NT2/D1 (cell line): Measurements from ENCODE around the gene SCML1.

Experiments used
- DNase-seq: peaks from one replicate; pipeline ENCODE4 v3.0.0-alpha.2; 2011; ENCODE audit warnings: low read depth, low spot score
- H3K27me3 ChIP-seq: 2 replicates; pipeline ENCODE4 v1.6.0; 2011; ENCODE audit warnings: mild to moderate bottlenecking; ENCODE audit not compliant: insufficient read length, insufficient read depth
- H3K36me3 ChIP-seq: 2 replicates; pipeline ENCODE4 v1.6.1; 2011; ENCODE audit warnings: mild to moderate bottlenecking, low read length, mixed read lengths; ENCODE audit not compliant: insufficient read depth, insufficient read length
- H3K4me1 ChIP-seq: 2 replicates; pipeline ENCODE4 v1.5.1; 2011; ENCODE audit not compliant: insufficient read depth, insufficient read length
- H3K4me3 ChIP-seq: 2 replicates; pipeline ENCODE4 v1.5.1; 2011; ENCODE audit warnings: low read depth; ENCODE audit not compliant: insufficient read length
- H3K9ac ChIP-seq: 2 replicates; pipeline ENCODE4 v1.6.0; 2011; ENCODE audit warnings: low read depth; ENCODE audit not compliant: insufficient read length
- H3K9me3 ChIP-seq: 2 replicates; pipeline ENCODE4 v1.5.1; 2011; ENCODE audit warnings: mild to moderate bottlenecking, low read length; ENCODE audit not compliant: insufficient read depth
- SUZ12 ChIP-seq: IDR thresholded peaks from 2 replicates; pipeline ENCODE4 v1.6.1; 2011; ENCODE audit not compliant: insufficient read length, insufficient read depth; ENCODE audit errors: extremely low read depth
- YY1 ChIP-seq: IDR thresholded peaks from 2 replicates; pipeline ENCODE4 v1.6.1; 2011; ENCODE audit not compliant: insufficient read length, insufficient read depth
- ZNF274 ChIP-seq: IDR thresholded peaks from 2 replicates; pipeline ENCODE4 v1.6.1; 2011; ENCODE audit warnings: mild to moderate bottlenecking, low read depth, low read length

The SCML1 gene

DNA sequence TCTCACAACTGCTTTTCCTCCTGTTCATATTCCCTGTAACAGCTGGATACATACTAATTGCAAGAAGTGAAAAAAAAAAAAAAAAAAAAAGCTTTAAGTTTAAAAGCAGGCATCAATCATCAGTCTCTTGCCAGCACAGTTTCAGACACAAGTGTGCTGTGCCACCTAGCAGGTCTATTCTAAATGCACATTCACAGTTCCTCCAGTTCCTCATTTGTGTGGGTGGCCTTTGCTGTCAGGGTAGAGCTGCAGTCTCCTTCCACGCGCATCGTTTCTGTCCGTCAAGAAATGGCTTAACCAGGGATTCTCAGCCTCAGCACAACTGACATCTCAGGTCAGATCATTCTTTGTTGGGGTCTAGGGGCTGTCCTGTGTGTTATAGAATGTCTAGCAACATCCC lies 61.6 kb downstream of the SCML1 start:
- no peak for DNase-seq
- Histone ChIP-seq H3K36me3 (no peaks in the 10 kb centered on the region), H3K9me3 (no peaks in the 10 kb centered on the region), H3K4me1 (no peaks in the 10 kb centered on the region), H3K9ac (no peak overlapping the region), H3K4me3 (no peak overlapping the region), H3K27me3 (no peaks in the 10 kb centered on the region)
- TF ChIP-seq SUZ12 = no peak
- TF ChIP-seq ZNF274 = no peak
- no peak for TF ChIP-seq YY1

- no peaks in the 10 kb centered on the region for H3K9me3 ChIP-seq
- H3K27me3 ChIP-seq = no peaks in the 10 kb centered on the region
- H3K4me3 ChIP-seq = no peak overlapping the region
- TF ChIP-seq YY1 = no peak
- no peak for TF ChIP-seq ZNF274
- TF ChIP-seq SUZ12 = no peak
- no peak overlapping the region for H3K9ac ChIP-seq
- no peak for DNase-seq
- H3K4me1 ChIP-seq = peaks cover 4% of the 10 kb centered on the region
- H3K36me3 ChIP-seq = no peaks in the 10 kb centered on the region
Observed at GRCh38 chrX:17801431-17801830, 64.1 kb downstream of the SCML1 start.

GRCh38 chrX:17802756-17803155 lies 65.5 kb downstream of the SCML1 start:
- H3K4me1 ChIP-seq = peaks cover 4% of the 10 kb centered on the region
- no peak for DNase-seq
- H3K9ac ChIP-seq = no peak overlapping the region
- no peak overlapping the region for H3K4me3 ChIP-seq
- H3K36me3 ChIP-seq = no peaks in the 10 kb centered on the region
- H3K27me3 ChIP-seq = no peaks in the 10 kb centered on the region
- no peaks in the 10 kb centered on the region for H3K9me3 ChIP-seq
- TF ChIP-seq ZNF274 = no peak
- no peak for TF ChIP-seq SUZ12
- TF ChIP-seq YY1 = no peak

DNA sequence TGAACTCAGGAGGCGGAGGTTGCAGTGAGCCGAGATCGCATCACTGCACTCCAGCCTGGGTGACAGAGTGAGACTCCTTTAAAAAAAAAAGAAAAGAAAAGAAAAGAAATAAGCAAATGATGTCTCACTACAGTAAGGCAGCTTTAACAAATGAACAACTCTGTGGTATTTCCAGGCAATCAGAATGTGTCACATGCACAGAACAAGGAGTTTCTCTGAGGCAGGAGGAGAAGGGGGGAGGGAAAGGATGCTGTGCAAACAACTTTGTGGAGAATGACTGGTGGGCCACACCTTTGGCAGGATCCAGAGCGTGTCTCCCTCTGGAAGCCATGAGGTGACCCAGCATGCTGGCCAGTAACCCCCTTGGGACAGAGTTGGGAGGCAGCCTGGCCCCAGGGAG lies 66.2 kb downstream of the SCML1 start:
- Histone ChIP-seq H3K36me3 (no peaks in the 10 kb centered on the region), H3K4me1 (peaks cover 4% of the 10 kb centered on the region), H3K4me3 (no peak overlapping the region), H3K9me3 (no peaks in the 10 kb centered on the region), H3K9ac (no peak overlapping the region), H3K27me3 (no peaks in the 10 kb centered on the region)
- no peak for DNase-seq
- TF ChIP-seq SUZ12 (no peak), YY1 (no peak), ZNF274 (no peak)
